K562 (cell line): ENCODE measurements around the gene OSGIN1. TPM values are rescaled to one million over a fixed set of nuclear protein-coding genes. Genes with fewer than 3 reads are reported as not detected.

Experiments used
- ATAC-seq: fragments of 200-7000 bp; cut with Tn5 transposase; 3 replicates; pipeline ENCODE4 v1.9.1; 2020; ENCODE audit warnings: moderate library complexity
- BruUV-seq: library from RNA; stranded (reverse); fragments of 400-500 nt; replicated peaks from 2 replicates; lab custom pipeline; 2021; lab: Mats Ljungman, UMichigan
- CTCF ChIA-PET: fragments of 300-600 bp; formaldehyde crosslinking; extraction: SDS; loops from one replicate; lab custom pipeline; 2021; ENCODE audit warnings: low intra/inter-chr PET ratio; lab: Yijun Ruan, JAX
- POLR2A ChIA-PET: fragments of 300-600, 350-650 bp; sonication (Branson Sonifier 250); formaldehyde crosslinking; extraction: SDS; loops from one replicate; lab custom pipeline; 2021; ENCODE audit warnings: antibody characterized with exemption, inconsistent platforms; lab: Yijun Ruan, JAX
- DNase-seq, 4 experiments: peaks; one replicate each; pipeline versions ENCODE4 v3.0.0 to v3.0.0-alpha.2; 2011 to 2018; ENCODE audit warnings: low spot score in 3 of 4, mixed read lengths in 3 of 4; ENCODE audit errors: extremely low read depth in 1 of 4
- FAIRE-seq: peaks from 2 replicates; lab custom pipeline; 2011; peaks lifted over from hg19 to GRCh38; lab: Jason Lieb, UNC
- H2AFZ ChIP-seq: 2 replicates; pipeline ENCODE4 v1.6.0; 2011; ENCODE audit warnings: low read depth, low read length, control low read depth, inconsistent platforms
- H3K27ac ChIP-seq: fragments of 200-600 bp; 3 replicates; pipeline ENCODE4 v1.8.0; 2011; ENCODE audit warnings: low read depth, mild to moderate bottlenecking, control low read depth, inconsistent platforms, low read length, moderate library complexity, mixed read lengths; ENCODE audit errors: extremely low read depth
- H3K27me3 ChIP-seq, 2 experiments: fragments of 300-600 bp in 1 of 2; 2 replicates in 1 of 2; 3 replicates in 1 of 2; pipeline versions ENCODE4 v1.6.0 to v1.8.0; 2011; ENCODE audit warnings: inconsistent platforms in 2 of 2, low read length in 2 of 2, mild to moderate bottlenecking in 1 of 2, mixed read lengths in 1 of 2, moderate library complexity in 1 of 2; ENCODE audit not compliant: control insufficient read depth in 2 of 2, insufficient read depth in 2 of 2
- H3K36me3 ChIP-seq: fragments of 300-600 bp; 3 replicates; pipeline ENCODE4 v1.8.0; 2011; ENCODE audit warnings: mild to moderate bottlenecking, low read length, inconsistent platforms; ENCODE audit not compliant: control insufficient read depth, insufficient read depth
- H3K4me1 ChIP-seq, 2 experiments: fragments of 200-600 bp in 1 of 2; replicated peaks in 1 of 2; 2 replicates in 1 of 2; 3 replicates in 1 of 2; pipeline versions ENCODE4 v1.5.1 to v1.8.0; 2011; ENCODE audit warnings: inconsistent platforms in 2 of 2, low read length in 2 of 2, mild to moderate bottlenecking in 1 of 2, mixed read lengths in 1 of 2, moderate library complexity in 1 of 2; ENCODE audit not compliant: control insufficient read depth in 2 of 2, insufficient read depth in 2 of 2
- H3K4me2 ChIP-seq: 2 replicates; pipeline ENCODE4 v1.6.1; 2011; ENCODE audit warnings: low read length, control low read depth, inconsistent platforms, mixed read lengths; ENCODE audit not compliant: insufficient read depth
- H3K4me3 ChIP-seq: fragments of 200-600 bp; sonication (generic), shearing (Covaris generic); 2 replicates; pipeline ENCODE4 v1.5.1; 2016; ENCODE audit warnings: control low read depth, inconsistent platforms
- H3K79me2 ChIP-seq: fragments of 200-600 bp; 3 replicates; pipeline ENCODE4 v1.8.0; 2011; ENCODE audit warnings: low read length, inconsistent platforms; ENCODE audit not compliant: control insufficient read depth, insufficient read depth
- H3K9ac ChIP-seq, 2 experiments: 2 replicates each; pipeline versions ENCODE4 v1.6.0 to v1.6.1; 2011; ENCODE audit warnings: low read depth in 2 of 2, low read length in 2 of 2, control low read depth in 1 of 2, inconsistent platforms in 1 of 2, mild to moderate bottlenecking in 1 of 2, mixed read lengths in 1 of 2; ENCODE audit not compliant: insufficient read depth in 1 of 2
- H3K9me1 ChIP-seq: one replicate; pipeline ENCODE4 v1.6.0; 2011; ENCODE audit warnings: inconsistent platforms, mild to moderate bottlenecking, low read length, moderate library complexity; ENCODE audit not compliant: control insufficient read depth, insufficient read depth
- H3K9me3 ChIP-seq: replicated peaks from 2 replicates; pipeline ENCODE4 v1.5.1; 2011; ENCODE audit warnings: low read depth, low read length, inconsistent platforms; ENCODE audit not compliant: control insufficient read depth, insufficient read depth
- H4K20me1 ChIP-seq: replicated peaks from 2 replicates; pipeline ENCODE4 v1.6.1; 2011; ENCODE audit warnings: low read length, inconsistent platforms, mixed read lengths; ENCODE audit not compliant: control insufficient read depth, insufficient read depth
- BCOR ChIP-seq: fragments of 450-650 bp; IDR thresholded peaks from 2 replicates; pipeline ENCODE4 v1.6.1; 2016
- CBX5 ChIP-seq: IDR thresholded peaks from 2 replicates; pipeline ENCODE4 v1.6.1; 2014; ENCODE audit warnings: low read depth, borderline replicate concordance
- CGGBP1 ChIP-seq: fragments of 250-450 bp; sonication (Bioruptor Pico); IDR thresholded peaks from 2 replicates; pipeline ENCODE4 v1.9.0; 2021; ENCODE audit warnings: mild to moderate bottlenecking
- ETS2 ChIP-seq: IDR thresholded peaks from 2 replicates; pipeline ENCODE4 v1.6.1; 2016; ENCODE audit warnings: borderline replicate concordance, missing genetic modification characterization, mild to moderate bottlenecking, moderate library complexity, missing compliant biosample characterization; ENCODE audit not compliant: poor library complexity, severe bottlenecking
- EWSR1 ChIP-seq: fragments of 450-650 bp; IDR thresholded peaks from 2 replicates; pipeline ENCODE4 v1.6.1; 2018; ENCODE audit warnings: borderline replicate concordance, mild to moderate bottlenecking, low read depth, moderate library complexity; ENCODE audit not compliant: partially characterized antibody
- FOXP1 ChIP-seq: sonication (generic); formaldehyde crosslinking; IDR thresholded peaks from 2 replicates; pipeline ENCODE4 v1.8.0; 2022; ENCODE audit warnings: mild to moderate bottlenecking, missing genetic modification reagents
- MCM2 ChIP-seq: fragments of 450-650 bp; IDR thresholded peaks from 2 replicates; pipeline ENCODE4 v1.6.1; 2017; ENCODE audit warnings: low read depth, mild to moderate bottlenecking
- MCM5 ChIP-seq: fragments of 450-650 bp; IDR thresholded peaks from 2 replicates; pipeline ENCODE4 v1.6.1; 2016; ENCODE audit warnings: low read depth
- MIER1 ChIP-seq: fragments of 450-650 bp; IDR thresholded peaks from 2 replicates; pipeline ENCODE4 v1.6.1; 2016; ENCODE audit warnings: antibody characterized with exemption, mild to moderate bottlenecking, low read depth
- RBM34 ChIP-seq: fragments of 200-400 bp; formaldehyde crosslinking; IDR thresholded peaks from 2 replicates; pipeline ENCODE4 v1.6.1; 2018; ENCODE audit warnings: low read length, borderline replicate concordance; ENCODE audit not compliant: insufficient read depth
- SAFB2 ChIP-seq: fragments of 200-400 bp; formaldehyde crosslinking; IDR thresholded peaks from 2 replicates; pipeline ENCODE4 v1.6.1; 2018; ENCODE audit warnings: borderline replicate concordance, low read length, low read depth, moderate library complexity; ENCODE audit not compliant: severe bottlenecking
- TAF9B ChIP-seq: fragments of 450-650 bp; IDR thresholded peaks from 2 replicates; pipeline ENCODE4 v1.6.1; 2018; ENCODE audit warnings: mild to moderate bottlenecking; ENCODE audit not compliant: partially characterized antibody
- TFAP4 ChIP-seq: sonication (generic); formaldehyde crosslinking; IDR thresholded peaks from 2 replicates; pipeline ENCODE4 v1.8.0; 2022; ENCODE audit warnings: missing genetic modification reagents, mild to moderate bottlenecking, moderate library complexity, borderline replicate concordance
- ZNF436 ChIP-seq: fragments of 250-450, 450-650 bp; sonication (Bioruptor Pico); formaldehyde crosslinking; IDR thresholded peaks from 2 replicates; pipeline ENCODE4 v1.7.0; 2020; ENCODE audit warnings: mild to moderate bottlenecking
- ZNF507 ChIP-seq: conservative IDR thresholded peaks from 2 replicates; pipeline ENCODE4 v1.6.1; 2017; ENCODE audit warnings: missing genetic modification characterization, missing compliant biosample characterization
- ZNF766 ChIP-seq: fragments of 200-800 bp; sonication (Bioruptor generic); conservative IDR thresholded peaks from 2 replicates; pipeline ENCODE4 v1.6.1; 2016; ENCODE audit warnings: missing genetic modification characterization, missing compliant biosample characterization
- WGBS: fragments of 100-300 bp; shearing (Covaris generic); methylation state at CpG from one replicate; pipeline ENCODE4 v1.1.6; 2016; ENCODE audit warnings: low coverage, mixed read lengths; ENCODE audit not compliant: insufficient coverage; ENCODE audit errors: missing lambda C conversion rate; 5-methylcytosine and 5-hydroxymethylcytosine counted together
- in situ Hi-C: fragments of 300-500 bp; cut with MboI; formaldehyde crosslinking; loops from 4 replicates; pipeline ENCODE4 v1.15.0; 2018; ENCODE audit warnings: inconsistent platforms, mixed read lengths
- intact Hi-C: fragments of 100-400 bp; cut with micrococcal nuclease; formaldehyde crosslinking; loops from 2 replicates; pipeline ENCODE4 v1.14.2; 2022
- polyA plus RNA-seq, 8 experiments: library from polyadenylated mRNA; depleted of rRNA in 4 of 8; stranded (reverse) in 5 of 8; unstranded in 3 of 8; fragments of >200 nt; fragmentation: Nextera tagmentation in 2 of 8; fragmentation: Illumina TruSeq in 1 of 8; extraction: Ambion mirVana in 2 of 8; extraction: Trizol in 1 of 8; gene quantifications; 2 replicates each; pipeline versions ENCODE4 v1.2.1 to v1.2.3, GENCODE V29; 2011 to 2014; ENCODE audit warnings: inconsistent platforms in 1 of 8, missing spikeins in 1 of 8
- total RNA-seq, 7 experiments: library from RNA; depleted of rRNA in 6 of 7; stranded (reverse); fragments of >200 nt in 6 of 7; fragmentation: Illumina TruSeq in 2 of 7; extraction: Trizol in 2 of 7; gene quantifications; 2 replicates each; pipeline versions ENCODE4 v1.2.1 to v1.2.3, GENCODE V29; 2011 to 2021; ENCODE audit warnings: low replicate concordance in 1 of 7

Gene OSGIN1
- total and polyA plus RNA-seq, 9 of the 15 experiments (the other 6 are each of a cell fraction or from before 2014, with no cell fraction given): 0.03 to 3.6 (median 1.6) TPM

GRCh38 chr16:83983491-83983890 lies 30.5 kb downstream of the OSGIN1 start (continued):
- no peak for TF ChIP-seq ZNF507
- TF ChIP-seq TAF9B: no peak
- no peak for TF ChIP-seq ETS2 (tag)
- no peak for TF ChIP-seq MCM2

GRCh38 chr16:83989300-83989699 lies 36.3 kb downstream of the OSGIN1 start:
- H2AFZ ChIP-seq: no peak overlapping the region
- no peaks in the 10 kb centered on the region for H3K9me1 ChIP-seq
- FAIRE-seq (no peak), ATAC-seq (no peak), DNase-seq (no peak)
- no TSS peak for BruUV-seq
- no peak overlapping the region for H3K4me3 ChIP-seq
- no peak overlapping the region for H3K27ac ChIP-seq
- H3K4me1 ChIP-seq: peaks cover 0 to 2% of the 10 kb centered on the region in 2 experiments; a peak in 2 of 5 replicates
- H3K9me3 ChIP-seq: no peaks in the 10 kb centered on the region
- H3K9ac ChIP-seq: no peak overlapping the region
- H3K79me2 ChIP-seq: no peaks in the 10 kb centered on the region
- POLR2A ChIA-PET: interaction anchor here (0.6 to 2.0 kb wide), 3 partner anchors 11 to 505 kb away, joined by 4 to 6 read pairs (median 4); no protein-coding TSS in a partner anchor
- WGBS: 0% methylated on average over 8 of the region's 8 CpGs
- no peaks in the 10 kb centered on the region for H3K36me3 ChIP-seq
- CTCF ChIA-PET: interaction anchor here (0.6 kb wide), 1 partner anchor 209 kb away, joined by 3 read pairs; no protein-coding TSS in a partner anchor
- H3K4me2 ChIP-seq: no peak overlapping the region
- peaks cover 56 to 68% of the 10 kb centered on the region in 2 experiments for H3K27me3 ChIP-seq
- H4K20me1 ChIP-seq: no peaks in the 10 kb centered on the region
- intact Hi-C loops (no loop called here), in situ Hi-C loops (no loop called here)
- TF ChIP-seq MIER1: no peak
- TF ChIP-seq TFAP4 (CRISPR knock-in tag): no peak
- no peak for TF ChIP-seq EWSR1
- TF ChIP-seq RBM34: no peak
- TF ChIP-seq ZNF436 (CRISPR knock-in tag): no peak
- TF ChIP-seq CBX5: no peak
- no peak for TF ChIP-seq ZNF766 (CRISPR knock-in tag)
- no peak for TF ChIP-seq SAFB2
- TF ChIP-seq CGGBP1: no peak
- TF ChIP-seq MCM5: no peak
- no peak for TF ChIP-seq BCOR
- TF ChIP-seq FOXP1 (CRISPR knock-in tag): no peak
